Measurements from ENCODE around the gene GRHL3.

DNA sequence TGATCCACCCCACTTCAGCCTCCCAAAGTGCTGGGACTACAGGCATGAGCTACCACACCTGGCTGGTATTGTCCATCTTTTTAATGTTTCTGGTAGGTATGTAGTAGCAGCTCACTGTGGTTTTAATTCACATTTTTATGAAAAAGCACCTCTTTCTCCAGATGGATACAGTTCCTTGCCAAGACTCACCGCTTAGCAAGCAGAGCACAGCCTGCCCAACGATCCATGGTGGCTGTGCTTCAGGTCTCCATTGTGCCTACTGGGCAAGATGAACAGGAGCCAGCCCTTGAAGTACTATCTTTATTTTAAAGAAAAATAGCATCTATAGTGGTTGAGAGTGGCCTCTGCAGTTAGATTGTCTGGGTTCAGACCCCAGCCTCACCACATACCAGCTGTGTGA lies 37.6 kb upstream of the GRHL3 start:
- TF ChIP-seq, protein P1, sequence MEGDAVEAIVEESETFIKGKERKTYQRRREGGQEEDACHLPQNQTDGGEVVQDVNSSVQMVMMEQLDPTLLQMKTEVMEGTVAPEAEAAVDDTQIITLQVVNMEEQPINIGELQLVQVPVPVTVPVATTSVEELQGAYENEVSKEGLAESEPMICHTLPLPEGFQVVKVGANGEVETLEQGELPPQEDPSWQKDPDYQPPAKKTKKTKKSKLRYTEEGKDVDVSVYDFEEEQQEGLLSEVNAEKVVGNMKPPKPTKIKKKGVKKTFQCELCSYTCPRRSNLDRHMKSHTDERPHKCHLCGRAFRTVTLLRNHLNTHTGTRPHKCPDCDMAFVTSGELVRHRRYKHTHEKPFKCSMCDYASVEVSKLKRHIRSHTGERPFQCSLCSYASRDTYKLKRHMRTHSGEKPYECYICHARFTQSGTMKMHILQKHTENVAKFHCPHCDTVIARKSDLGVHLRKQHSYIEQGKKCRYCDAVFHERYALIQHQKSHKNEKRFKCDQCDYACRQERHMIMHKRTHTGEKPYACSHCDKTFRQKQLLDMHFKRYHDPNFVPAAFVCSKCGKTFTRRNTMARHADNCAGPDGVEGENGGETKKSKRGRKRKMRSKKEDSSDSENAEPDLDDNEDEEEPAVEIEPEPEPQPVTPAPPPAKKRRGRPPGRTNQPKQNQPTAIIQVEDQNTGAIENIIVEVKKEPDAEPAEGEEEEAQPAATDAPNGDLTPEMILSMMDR (IDR thresholded peaks at IDR 0.05): no peak
- TF ChIP-seq POLR2A (IDR thresholded peaks at IDR 0.05): no peak
